HL-60/S4 treated with retinoic acid at 250 ng/mL for 4 days and 3 days (cell line): Measurements from ENCODE around the gene RMC1.
"Not testable (repeated sequence)": the region's sequence is repeated elsewhere in the genome, so short reads cannot be mapped to it uniquely, and the experiment has no call there.

Experiments used
- in situ Hi-C: fragments of 300-500 bp; cut with MboI; formaldehyde crosslinking; loops from 2 replicates; pipeline ENCODE4 v1.7.0; 2022; ENCODE audit warnings: low sequenced_read_pairs

Gene RMC1

DNA sequence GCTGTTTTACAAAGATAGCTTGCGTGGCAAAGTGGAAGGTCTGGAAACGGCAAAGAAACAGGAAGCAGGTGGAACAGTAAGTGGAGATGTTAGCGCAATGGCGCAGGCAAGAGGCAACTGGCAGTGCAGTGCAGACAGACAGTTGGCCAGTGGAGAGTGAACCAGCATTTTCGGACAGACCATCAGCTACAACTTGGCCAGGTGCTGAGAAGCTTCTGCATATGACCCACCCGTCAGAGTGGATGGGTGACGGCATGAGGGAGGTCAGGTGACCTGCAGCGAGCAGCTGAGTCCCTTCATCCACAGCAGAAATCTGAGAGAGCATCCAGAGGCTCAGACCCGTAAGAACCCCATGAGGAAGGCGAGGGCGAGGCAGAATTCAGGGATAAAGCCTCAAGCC lies 49.2 kb downstream of the RMC1 start:
- in situ Hi-C loops = no loop called here

GRCh38 chr18:23553887-23554286 lies 50.6 kb downstream of the RMC1 start:
- in situ Hi-C loops = no loop called here

DNA sequence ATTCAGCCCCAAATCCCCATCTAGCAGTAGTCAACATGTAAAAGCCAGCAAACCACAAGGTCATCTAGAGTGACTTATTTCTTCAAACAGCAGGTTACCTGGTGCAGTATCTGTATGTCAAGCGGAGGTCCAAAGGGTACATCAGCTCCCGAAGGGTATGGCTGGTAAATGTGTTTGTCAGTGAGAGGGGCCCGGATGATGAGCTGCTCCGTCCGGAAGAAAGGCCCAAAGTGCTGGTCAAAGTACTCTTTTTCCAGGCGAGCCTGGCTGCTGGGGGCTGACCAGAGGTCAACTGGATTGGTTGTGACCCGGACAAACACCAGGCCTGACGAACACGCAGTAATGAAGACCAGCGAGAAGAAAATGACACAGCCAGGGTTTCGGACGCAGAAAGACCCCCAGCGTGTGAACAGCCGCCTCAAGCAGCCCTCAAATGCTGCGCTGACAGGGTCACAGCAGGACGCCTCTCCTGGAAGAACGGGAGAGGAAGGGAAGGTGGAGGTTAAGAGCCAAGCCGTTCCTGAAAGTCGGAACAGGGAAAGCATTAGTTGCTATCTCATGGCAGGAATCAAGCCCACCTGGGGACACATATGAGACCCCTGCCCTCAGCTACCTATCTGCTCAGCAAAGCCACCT lies 53.0 kb downstream of the RMC1 start:
- in situ Hi-C loops = no loop called here

- in situ Hi-C loops = not testable (repeated sequence)
These were observed 54.2 kb downstream of the RMC1 start for GRCh38 chr18:23557511-23557910.

- in situ Hi-C loops = no loop called here
These were observed 56.9 kb downstream of the RMC1 start for GRCh38 chr18:23560186-23560585.

DNA sequence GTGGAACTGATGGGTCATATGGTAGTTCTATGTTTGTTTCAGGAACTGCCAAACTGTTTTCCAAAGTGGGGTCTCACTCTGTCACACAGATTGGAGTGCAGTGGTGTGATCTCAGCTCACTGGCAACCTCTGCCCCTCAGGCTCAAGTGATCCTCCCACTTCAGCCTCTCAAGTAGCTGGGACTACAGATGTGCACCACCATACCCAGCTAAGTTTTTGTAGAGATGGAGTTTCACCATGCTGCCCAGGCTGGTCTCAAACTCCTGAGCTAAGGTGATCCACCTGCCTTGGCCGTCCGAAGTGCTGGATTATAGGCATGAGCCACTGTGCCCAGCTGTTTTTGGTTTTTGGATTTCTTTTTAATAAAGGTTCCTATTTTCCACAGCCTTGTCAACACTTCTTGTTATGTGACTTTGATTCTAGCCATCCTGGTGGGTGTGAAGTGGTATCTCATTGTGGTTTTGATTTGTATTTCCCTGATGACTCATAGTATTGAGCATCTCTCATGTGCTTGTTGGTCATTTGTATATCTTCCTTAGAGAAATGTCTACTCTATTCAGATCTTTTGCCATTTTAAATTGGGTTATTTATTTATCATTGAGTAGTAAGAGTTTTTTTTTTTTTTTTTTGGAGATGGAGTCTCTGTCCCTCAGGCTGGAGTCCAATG lies 60.2 kb downstream of the RMC1 start:
- in situ Hi-C loops = no loop called here

- in situ Hi-C loops = no loop called here
These were observed 62.7 kb downstream of the RMC1 start for GRCh38 chr18:23565916-23566547.

DNA sequence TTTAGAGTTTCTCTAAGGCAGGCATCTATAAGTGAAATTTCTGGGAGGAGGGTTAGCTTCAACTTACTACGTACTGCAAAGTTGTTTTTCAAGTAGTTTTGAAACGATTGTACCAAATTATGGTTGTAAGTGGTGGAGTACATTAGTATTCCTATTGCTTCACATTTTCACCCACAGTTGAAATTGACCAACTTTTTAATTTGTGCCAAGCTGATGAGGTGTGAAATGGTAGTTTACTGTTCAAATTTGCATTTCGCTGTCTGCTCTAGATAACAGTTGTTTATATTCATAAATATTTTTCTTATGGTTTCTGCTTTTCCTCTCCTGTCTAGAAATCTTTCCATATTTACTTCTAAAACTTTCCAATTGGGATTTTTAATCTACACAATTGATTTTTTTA lies 64.4 kb downstream of the RMC1 start:
- in situ Hi-C loops = no loop called here

DNA sequence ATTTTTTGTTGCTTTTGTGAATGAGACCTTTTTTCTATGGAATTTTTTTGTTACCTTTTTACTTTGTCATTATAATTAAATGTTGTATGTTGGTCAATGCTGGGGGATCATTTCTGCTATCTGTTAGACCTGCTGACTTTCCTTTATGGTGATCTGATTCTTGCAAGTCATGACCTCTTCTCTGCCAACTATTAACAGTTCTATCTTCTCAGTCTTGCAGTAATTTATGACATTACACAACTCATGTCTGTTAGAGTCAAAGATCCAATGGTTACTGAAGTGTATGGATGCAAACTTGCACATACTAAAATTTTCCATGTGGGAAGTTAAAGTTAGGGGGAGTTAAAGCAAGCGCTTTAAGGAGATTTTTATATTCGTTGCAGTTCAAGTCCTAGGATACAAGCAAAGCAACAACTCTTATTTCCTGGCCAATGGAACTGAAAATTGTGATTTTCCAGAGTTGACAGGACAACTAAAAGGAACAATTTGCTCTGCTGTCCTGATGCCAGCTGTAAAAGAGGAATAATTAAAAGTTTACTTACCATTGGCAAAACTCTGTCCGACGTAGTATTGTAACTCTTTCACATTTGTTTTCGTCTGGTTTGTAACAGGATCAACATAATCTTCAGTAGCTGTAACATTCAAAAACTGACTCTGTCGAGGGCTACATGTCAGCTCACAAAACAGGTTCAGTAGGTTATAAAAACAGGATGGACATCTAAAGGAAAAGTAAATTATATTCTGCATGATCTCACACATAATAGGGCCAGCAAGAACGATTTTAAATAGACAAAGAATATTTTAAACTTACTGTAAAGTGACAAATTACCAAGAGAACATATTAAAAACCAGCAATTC lies 65.2 kb downstream of the RMC1 start:
- in situ Hi-C loops = no loop called here

DNA sequence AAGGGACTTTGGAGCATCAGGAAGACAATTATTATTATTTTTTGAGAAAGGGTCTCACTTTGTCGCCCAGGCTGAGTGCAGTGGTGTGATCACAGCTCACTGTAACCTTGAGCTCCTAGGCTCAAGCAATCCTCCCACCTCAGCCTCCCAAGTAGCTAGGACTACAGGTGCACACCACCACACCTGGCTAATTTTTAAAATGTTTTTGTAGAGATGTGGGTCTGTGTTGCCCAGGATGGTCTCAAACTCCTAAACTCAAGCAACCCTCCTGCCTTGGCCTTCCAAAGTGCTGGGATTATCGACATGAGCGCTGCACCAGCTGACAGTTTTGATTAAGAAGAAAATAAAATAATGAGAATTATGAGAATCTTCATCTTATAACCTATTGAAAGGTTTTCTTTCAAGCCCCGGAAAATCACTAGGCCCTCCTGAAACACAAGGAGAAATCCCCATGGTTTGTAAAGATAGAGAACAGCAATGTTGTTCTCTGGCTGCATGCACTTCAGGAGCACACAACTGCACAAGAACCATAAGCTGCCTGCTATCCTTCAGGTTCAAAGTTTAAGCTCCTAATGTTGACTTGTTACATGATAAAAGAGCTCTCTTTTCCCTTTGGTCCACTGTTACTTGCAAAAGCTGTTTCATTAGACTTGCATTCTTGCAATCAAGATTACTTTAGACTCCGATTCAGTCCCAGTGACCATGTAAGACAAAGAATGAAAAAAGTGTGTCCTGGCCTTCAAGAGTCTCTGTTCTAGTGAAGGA lies 66.2 kb downstream of the RMC1 start:
- in situ Hi-C loops = no loop called here

- in situ Hi-C loops = no loop called here
These were observed 67.7 kb downstream of the RMC1 start for GRCh38 chr18:23570912-23571504.

- in situ Hi-C loops = no loop called here
These were observed 68.7 kb downstream of the RMC1 start for GRCh38 chr18:23572012-23572411.

GRCh38 chr18:23572570-23572969 lies 69.3 kb downstream of the RMC1 start:
- in situ Hi-C loops = no loop called here

DNA sequence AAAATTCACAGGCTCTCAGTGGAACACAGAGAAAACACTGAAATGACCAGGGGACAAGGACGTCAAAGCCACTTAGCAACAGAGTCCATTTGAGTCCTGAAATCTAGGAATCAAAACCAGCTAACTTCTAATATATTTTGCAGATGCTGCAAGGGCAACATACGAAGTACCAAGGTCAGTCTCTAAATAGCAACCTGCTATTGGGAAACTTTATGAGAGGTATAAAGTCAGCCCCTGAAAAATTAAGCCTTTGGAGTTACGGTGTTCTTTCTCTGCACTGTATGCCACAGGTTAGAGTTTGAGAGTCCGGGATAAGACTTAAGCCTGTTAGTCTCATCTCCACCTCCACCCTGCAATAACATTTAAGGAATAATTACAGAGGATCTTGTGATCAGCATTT lies 69.7 kb downstream of the RMC1 start:
- in situ Hi-C loops = no loop called here

DNA sequence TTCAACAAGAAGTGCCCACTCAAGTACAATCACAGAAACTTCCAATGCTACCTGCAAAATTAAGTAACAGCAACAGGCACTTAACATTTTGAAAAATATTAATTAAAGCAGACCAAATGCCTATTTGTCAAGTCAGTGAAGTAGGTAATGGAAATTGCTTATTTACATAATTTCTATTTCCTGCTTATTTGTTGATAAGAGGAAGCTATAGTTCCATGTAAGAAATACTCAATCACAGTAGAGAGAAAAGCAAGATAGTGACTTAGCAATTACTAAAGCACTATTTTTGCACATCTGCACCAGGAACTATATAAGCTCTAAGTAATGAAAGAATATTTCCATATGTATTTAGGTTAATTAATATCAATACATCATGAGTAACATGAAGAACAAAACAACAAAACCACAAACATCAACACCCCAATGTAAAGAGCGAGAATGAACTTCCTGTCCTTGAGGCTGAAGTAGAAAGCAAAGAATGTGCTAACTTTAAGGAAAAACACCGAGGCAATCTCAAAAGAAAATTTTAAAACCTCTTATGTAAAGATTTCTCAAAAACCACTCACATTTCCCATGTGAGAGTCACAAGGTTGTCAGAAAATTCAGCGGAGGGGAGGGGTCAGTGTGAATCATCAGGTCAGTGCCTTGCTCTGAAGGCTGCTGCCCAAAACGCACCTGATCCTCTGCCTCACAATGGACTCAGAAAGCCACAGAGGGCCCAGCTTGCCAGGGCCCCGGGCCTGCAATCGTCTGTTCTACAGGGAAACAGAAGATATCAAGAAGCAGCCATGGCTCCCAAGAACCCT lies 70.5 kb downstream of the RMC1 start:
- in situ Hi-C loops = no loop called here

GRCh38 chr18:23574611-23575308 lies 71.4 kb downstream of the RMC1 start:
- in situ Hi-C loops = no loop called here

GRCh38 chr18:23575309-23575651 lies 72.0 kb downstream of the RMC1 start:
- in situ Hi-C loops = no loop called here

GRCh38 chr18:23577521-23577920 lies 74.2 kb downstream of the RMC1 start:
- in situ Hi-C loops = not testable (repeated sequence)

DNA sequence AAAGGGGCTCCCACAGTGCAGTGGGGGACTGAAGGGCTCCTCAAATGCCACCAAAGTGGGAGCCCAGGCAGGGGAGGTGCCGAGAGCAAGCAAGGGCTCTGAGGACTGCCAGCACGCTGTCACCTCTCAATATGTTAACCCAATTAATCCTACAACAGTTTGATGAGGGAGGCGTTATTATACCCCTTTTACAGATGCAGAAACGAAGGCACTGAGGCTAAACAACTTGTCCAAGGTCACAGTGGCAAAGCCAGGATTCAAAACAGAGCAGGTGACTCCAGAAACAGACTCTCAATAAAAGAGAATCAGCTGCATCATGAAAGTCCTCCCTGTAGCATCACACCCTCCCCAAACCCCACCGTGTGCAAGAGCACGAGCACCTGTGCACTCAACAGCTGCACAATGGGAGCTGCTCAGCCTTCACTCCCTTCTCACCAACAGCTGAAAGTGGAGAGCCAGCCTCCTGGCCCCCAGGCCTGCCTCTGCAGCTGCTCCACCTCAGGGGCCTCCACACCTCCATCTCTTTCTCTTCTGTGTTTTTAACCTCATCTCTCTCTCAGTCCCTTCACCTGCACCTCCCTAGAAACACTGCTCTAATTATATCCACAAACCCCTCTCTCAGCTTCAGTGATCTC lies 74.9 kb downstream of the RMC1 start:
- in situ Hi-C loops = no loop called here
